K562 treated with DMSO at 1 percent for 12 hours (cell line): ENCODE results near the gene ING5. TPM values are rescaled to one million over a fixed set of nuclear protein-coding genes. Genes with fewer than 3 reads are reported as not detected.

Experiments used
- total RNA-seq: library from RNA; unstranded; fragments of 300-600 nt; gene quantifications from 2 replicates; pipeline ENCODE4 v1.2.3, GENCODE V29; 2022; ENCODE audit not compliant: insufficient read depth

The ING5 gene
- total RNA-seq: 9.3 and 22.2 TPM in 2 replicates

DNA sequence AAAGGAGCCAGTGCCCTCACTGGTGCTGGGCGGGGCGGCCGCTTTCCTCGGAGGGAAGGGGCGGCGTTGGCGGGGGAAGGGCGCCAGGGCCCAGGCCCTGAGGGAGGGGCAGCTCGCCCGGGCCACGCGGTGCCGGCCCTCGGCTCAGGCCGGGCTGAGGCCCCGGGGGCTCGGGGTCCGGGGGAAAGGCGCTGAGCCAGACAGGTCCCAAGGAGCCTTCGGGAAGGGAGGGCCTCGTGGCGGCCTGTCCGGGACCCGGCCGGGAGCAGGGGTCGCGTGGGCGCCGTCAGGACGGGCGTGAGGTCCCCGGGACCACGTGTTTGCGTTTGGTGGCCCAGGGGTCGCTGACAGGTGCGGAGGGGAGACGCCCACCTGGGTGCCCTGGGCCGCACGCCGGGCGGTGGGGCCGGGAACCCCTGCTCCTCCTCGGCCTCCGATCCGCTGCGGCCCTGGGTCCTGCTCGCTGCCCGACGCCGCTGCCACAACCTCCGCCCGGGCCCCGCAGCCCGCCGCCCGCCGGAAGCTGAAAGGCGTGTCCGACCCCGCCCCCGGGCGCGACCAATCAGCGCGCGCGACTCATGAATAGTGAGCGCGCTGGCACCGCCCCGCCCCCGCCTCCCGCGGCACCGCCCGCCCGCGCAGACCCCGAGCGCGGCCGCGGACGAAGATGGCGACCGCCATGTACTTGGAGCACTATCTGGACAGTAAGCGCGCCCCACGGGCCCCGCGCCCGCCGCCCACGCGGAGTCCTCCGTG is at the start of gene ING5:
TSS of gene ING5 (plus strand) at position 641 of the 756 bp plus-strand sequence. CDS start at position 668, 27 bp downstream.

DNA sequence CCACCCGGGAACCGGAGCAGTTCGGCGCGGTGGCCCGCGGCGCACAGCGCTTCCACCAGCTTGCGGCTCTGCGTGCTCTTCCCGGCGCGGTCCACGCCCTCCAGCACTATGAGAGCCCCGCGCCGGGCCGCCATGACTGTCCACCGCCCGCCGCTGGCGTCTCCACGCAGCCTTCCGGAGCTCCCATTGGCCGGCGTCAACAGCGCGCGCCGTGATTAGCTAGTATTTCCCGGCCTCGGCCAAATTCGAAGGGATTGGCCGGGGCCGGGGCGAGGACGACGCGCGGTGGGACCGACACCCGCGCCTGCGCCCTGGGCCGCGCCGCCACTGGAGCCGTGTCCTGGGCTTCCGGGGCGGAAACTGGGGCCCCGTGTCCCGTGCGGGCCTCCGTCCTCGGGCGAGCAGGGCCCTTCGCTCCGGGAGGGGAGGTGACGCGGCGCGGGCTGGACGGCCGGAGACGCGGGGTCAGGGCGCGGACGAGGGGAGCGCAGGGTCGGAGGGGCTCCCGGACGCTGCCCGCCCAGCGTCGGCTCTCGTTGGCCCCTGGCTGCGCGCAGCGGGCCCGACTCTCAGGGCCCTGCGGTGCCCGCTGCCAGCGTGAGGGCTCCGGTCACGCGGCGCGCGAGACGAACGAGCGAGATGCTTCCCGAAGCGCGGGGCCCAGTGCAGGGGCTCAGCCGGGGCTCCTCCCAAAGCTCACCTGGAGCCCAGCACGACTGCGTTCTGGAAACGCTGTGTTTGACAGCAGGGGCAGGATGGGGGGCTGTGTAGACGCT is 15.0 kb upstream of the ING5 start, which contains the start of gene DTYMK:
TSS of gene DTYMK (minus strand) at position 166 of the 776 bp plus-strand sequence. CDS start at position 134, 32 bp downstream.

DNA sequence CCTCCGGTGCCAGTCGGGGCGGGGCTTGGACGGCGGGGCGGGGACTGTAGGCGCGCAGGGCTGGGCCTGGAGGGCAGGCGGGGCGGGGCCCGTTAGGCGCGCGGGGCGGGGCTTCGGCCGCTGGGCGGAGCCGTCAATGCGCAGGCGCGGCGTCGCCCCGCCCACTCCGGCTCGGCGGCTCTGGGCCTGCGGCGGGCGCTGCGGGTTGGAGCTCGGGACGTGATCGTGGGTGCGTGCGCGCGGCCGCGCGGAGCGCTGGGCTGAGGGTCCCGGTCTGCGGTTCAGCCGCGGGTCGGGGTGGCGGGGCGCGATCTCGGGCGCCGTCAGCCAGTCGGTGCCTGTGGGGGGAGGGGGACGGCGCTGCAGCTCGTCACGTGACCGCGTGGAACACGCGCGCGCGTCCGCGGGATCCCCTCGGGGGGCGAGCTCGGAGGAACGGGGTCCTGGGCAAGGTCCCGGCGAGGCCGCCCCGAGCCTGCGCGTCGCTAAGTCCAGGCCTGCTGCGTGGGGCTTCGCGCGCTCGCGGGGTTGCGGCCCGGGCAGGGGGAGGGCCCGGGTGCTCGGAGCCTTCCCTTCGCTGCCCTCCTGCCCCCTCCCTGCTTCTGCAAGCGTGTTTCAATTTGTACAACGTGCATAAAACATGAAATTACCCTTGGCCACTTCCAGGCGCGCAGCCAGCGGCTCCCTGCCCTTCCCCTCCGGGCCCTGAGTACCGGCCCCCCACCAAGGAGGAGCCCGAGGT is 32.8 kb downstream of the ING5 start, which contains the start of gene D2HGDH:
TSS of gene D2HGDH (plus strand) at position 164 of the 742 bp plus-strand sequence. CDS start 595 bp downstream, outside the sequence.

DNA sequence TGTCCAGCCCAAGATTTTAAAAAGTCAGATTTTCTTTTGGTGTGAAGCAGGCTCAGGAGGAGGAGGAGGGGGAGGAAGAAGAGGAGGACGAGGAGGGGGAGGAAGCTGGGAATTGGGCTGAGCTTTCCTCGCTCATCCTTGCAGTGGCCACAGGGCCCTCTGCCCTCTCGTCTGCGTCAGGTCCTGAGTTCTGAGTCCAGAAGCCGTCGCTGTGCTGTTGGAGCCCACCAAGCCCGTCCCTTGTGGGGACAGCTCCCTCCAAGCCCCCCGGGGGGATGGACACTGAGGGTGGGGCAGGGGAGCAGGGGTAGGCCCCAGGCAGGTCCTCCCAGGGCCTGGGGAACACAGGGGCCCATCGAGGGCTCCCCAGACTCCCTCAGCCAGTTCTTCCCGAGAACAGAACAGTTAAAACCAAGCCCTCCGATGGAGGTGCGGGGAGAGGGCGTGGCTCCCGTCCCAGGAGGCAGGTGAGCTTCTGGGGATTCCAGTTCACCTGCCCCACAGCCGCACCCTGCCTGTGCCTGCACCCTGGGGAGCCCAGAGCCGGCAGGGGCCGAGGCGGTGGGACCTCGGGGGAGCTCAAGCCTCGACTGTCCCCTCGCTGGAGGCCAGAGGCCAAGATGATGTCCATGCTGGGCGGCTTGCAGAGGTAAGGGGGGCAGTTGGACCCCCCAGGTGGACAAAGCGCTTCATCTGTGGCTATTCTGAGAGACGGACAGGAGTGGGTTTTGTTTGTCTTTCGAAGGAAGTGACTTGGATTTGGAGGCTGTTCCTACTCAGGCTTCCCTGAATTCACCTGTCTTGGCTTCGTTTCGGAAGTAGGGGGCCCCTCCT is 74.7 kb downstream of the ING5 start, which contains the start of gene GAL3ST2:
TSS of gene GAL3ST2 (plus strand) at position 487 of the 834 bp plus-strand sequence. CDS start at position 621, 134 bp downstream.

Other genes starting within 250 kb of the ING5 start
- gene STK25, start 193.5 kb upstream of the ING5 start, total RNA-seq: 72.7 and 78.1 TPM in 2 replicates
- 2.0 and 2.1 TPM in 2 replicates for gene BOK, start 143.3 kb upstream of the ING5 start, total RNA-seq
- gene THAP4, start 64.9 kb upstream of the ING5 start, total RNA-seq: 34.7 and 35.5 TPM in 2 replicates
- gene ATG4B, start 64.3 kb upstream of the ING5 start, total RNA-seq: 54.4 and 62.5 TPM in 2 replicates
- 99.0 and 131 TPM in 2 replicates for gene DTYMK, start 15.2 kb upstream of the ING5 start, total RNA-seq
- 7.8 and 12.0 TPM in 2 replicates for gene D2HGDH, start 32.6 kb downstream of the ING5 start, total RNA-seq
- not detected in 2 replicates for gene GAL3ST2, start 74.8 kb downstream of the ING5 start, total RNA-seq
- 0.56 and 1.8 TPM in 2 replicates for gene NEU4, start 107.2 kb downstream of the ING5 start, total RNA-seq
- not detected in 2 replicates for gene PDCD1, start 156.9 kb downstream of the ING5 start, total RNA-seq
- not detected in 2 replicates for gene RTP5, start 167.7 kb downstream of the ING5 start, total RNA-seq